GM12872 (cell line): ENCODE measurements around the gene COL4A2.
A peak's percentile ranks its signal among the peaks of the same experiment; 100 is the strongest.

Experiments used
- TF ChIP-seq, protein P1 (sequence below): IDR thresholded peaks from 3 replicates; pipeline ENCODE4 v1.5.1; 2011; ENCODE audit warnings: low read depth, mild to moderate bottlenecking, low read length, moderate library complexity; ENCODE audit not compliant: insufficient read depth

Gene COL4A2

GRCh38 chr13:110352735-110353134 is 45.7 kb downstream of the COL4A2 start:
- TF ChIP-seq, protein P1, sequence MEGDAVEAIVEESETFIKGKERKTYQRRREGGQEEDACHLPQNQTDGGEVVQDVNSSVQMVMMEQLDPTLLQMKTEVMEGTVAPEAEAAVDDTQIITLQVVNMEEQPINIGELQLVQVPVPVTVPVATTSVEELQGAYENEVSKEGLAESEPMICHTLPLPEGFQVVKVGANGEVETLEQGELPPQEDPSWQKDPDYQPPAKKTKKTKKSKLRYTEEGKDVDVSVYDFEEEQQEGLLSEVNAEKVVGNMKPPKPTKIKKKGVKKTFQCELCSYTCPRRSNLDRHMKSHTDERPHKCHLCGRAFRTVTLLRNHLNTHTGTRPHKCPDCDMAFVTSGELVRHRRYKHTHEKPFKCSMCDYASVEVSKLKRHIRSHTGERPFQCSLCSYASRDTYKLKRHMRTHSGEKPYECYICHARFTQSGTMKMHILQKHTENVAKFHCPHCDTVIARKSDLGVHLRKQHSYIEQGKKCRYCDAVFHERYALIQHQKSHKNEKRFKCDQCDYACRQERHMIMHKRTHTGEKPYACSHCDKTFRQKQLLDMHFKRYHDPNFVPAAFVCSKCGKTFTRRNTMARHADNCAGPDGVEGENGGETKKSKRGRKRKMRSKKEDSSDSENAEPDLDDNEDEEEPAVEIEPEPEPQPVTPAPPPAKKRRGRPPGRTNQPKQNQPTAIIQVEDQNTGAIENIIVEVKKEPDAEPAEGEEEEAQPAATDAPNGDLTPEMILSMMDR = peak; percentile 48

DNA sequence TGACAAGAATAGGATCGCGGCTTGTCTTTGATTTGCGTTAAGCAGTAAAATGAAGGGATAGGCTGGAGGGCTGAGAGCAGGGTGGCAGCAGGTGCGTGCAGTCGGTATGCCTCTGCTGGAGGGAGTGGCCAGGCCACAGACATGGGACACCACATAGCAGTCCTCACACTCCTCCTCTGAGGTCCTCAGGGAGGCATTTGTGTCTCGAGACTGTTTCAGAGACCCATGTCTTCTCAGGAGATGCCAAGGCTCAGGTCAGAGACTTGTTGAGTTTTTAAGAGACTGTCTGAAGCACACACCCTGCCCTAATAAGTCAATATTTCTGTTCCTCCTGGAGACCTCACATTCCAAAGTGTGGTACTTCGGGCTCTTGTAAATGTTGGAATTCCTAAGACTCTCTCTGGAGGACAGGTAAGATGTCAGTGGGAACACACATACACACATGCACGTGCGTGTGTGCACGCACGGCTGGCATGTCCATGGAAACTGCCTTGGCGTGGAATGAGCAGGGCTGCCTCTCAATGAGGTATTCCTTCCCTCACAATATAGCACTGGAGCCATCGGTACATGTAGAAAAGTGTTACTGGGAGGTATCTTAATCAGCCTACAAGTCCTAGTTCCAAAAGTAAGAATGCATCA is 46.4 kb downstream of the COL4A2 start:
- TF ChIP-seq, protein P1 = no peak

DNA sequence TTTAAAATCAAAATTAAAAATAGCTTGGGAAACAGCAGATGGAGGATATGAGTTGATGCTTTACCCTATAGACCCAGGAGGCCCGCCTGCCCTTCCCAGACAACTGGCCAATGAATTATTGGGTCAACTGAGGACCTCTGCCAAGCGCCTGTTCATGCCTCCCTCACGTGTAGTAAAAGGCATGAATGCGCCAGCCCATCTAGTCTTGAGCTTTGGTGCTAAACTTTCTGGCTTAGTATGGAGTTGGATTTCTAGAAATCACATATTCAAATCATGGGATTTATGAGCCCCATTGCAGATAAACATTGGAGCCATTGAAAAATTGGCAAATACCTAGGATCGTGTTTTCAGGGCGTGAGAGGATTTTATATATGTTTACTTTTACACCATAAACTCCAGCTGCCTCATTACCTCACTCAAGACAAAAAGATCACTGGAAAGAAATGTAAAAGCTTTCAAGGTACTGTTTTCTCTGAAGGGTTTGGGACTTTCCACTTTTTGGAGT is 47.1 kb downstream of the COL4A2 start:
- TF ChIP-seq, protein P1 = no peak

DNA sequence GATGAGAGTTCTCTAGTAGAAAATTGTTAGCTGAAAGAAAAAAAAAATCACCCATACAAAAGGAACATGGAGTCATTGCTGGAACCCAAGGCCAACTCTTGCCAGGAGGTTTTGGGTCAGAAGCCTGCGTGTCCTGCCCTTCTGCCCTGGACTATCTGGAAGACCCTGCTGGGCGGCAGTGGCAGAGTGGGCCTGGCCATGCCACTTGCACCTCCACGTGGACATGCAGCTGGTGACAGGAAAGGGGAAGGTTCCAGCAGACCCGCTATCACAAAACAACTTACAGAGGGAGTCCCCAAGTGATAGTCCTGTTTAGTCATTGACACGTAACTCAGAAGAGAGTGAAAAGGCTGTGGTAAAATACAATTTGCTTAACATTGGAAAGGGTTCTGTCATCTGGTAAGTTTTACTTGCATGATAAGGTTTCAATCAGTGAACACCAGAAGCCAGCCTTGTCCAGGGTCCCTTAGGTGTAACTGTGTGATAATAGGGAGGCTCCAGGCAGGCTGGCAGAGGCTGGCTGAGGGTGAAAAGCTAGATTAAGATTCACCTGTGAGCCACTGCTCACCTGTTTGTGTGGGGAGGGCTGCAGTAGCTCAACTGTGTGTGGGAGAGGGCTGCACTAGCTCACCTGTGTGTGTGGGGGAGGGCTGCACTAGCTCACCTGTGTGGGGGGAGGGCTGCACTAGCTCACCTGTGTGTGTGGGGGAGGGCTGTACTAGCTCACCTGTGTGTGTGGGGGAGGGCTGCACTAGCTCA is 47.8 kb downstream of the COL4A2 start:
- TF ChIP-seq, protein P1 = no peak

GRCh38 chr13:110356362-110356761 is 49.3 kb downstream of the COL4A2 start:
- TF ChIP-seq, protein P1 = no peak

- TF ChIP-seq, protein P1 = no peak
Observed at GRCh38 chr13:110358381-110358780, 51.3 kb downstream of the COL4A2 start.

DNA sequence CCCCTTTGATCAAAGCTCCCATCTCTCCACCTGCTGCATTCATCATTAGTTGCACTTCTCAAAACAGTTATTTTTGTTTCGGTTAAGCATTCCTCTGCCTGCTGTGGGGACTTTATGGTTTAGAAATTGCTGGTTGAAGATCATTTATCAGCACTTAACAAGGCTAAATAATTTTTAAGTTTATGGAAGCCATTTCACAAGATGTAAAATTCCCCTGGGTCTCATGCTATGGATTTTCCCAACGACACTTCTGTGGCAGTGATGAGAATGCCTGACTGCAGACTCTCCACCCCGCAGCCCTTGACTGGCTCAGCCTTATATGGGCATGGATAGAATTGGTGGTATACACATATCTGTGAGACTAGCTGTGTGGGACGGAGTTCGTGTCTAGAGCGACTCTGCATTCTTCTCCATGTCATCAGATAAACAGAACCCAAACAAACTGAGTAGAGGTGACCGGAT is 52.8 kb downstream of the COL4A2 start:
- TF ChIP-seq, protein P1 = no peak
